GM12874 (cell line): ENCODE data around the gene SLC35D2.

Experiments used
- CTCF ChIP-seq: IDR thresholded peaks from 2 replicates; pipeline ENCODE4 v1.5.1; 2011; ENCODE audit warnings: low read depth, mild to moderate bottlenecking, control low read depth, low read length, moderate library complexity; ENCODE audit not compliant: insufficient read depth

Gene SLC35D2

GRCh38 chr9:96412174-96412913 is 28.8 kb upstream of the SLC35D2 start:
- TF ChIP-seq CTCF, result no peak

GRCh38 chr9:96411129-96411838 is 27.8 kb upstream of the SLC35D2 start:
- no peak for TF ChIP-seq CTCF

- no peak for TF ChIP-seq CTCF
These were observed 25.1 kb upstream of the SLC35D2 start for GRCh38 chr9:96408409-96409280.

GRCh38 chr9:96400132-96400910 is 16.8 kb upstream of the SLC35D2 start:
- no peak for TF ChIP-seq CTCF

GRCh38 chr9:96399325-96399633 is 15.8 kb upstream of the SLC35D2 start:
- TF ChIP-seq CTCF, result no peak

GRCh38 chr9:96398582-96399324 is 15.2 kb upstream of the SLC35D2 start:
- no peak for TF ChIP-seq CTCF
